GM21367 (cell line): Measurements from ENCODE around the gene CEP78.

Experiments used
- ATAC-seq: cut with Tn5 transposase; IDR thresholded peaks from one replicate; pipeline ENCODE4 v1.9.1; 2021; ENCODE audit not compliant: unreplicated experiment

Gene CEP78

GRCh38 chr9:78306222-78307076, 70.6 kb downstream of the CEP78 start:
- ATAC-seq, result no peak

GRCh38 chr9:78307360-78307759, 71.5 kb downstream of the CEP78 start:
- ATAC-seq, result no peak

GRCh38 chr9:78309066-78309465, 73.2 kb downstream of the CEP78 start:
- no peak for ATAC-seq

GRCh38 chr9:78311075-78311474, 75.2 kb downstream of the CEP78 start:
- ATAC-seq, result no peak

GRCh38 chr9:78311886-78312524, 76.1 kb downstream of the CEP78 start:
- no peak for ATAC-seq

GRCh38 chr9:78314550-78314949, 78.7 kb downstream of the CEP78 start:
- no peak for ATAC-seq

- no peak for ATAC-seq
Observed at GRCh38 chr9:78314953-78315870, 79.3 kb downstream of the CEP78 start.

- no peak for ATAC-seq
Observed at GRCh38 chr9:78316166-78316892, 80.5 kb downstream of the CEP78 start.

GRCh38 chr9:78319197-78320029, 83.5 kb downstream of the CEP78 start:
- no peak for ATAC-seq

GRCh38 chr9:78320030-78320693, 84.3 kb downstream of the CEP78 start:
- no peak for ATAC-seq

GRCh38 chr9:78320875-78321496, 85.1 kb downstream of the CEP78 start:
- no peak for ATAC-seq

- ATAC-seq, result no peak
Observed at GRCh38 chr9:78321505-78321904, 85.6 kb downstream of the CEP78 start.

- ATAC-seq, result no peak
Observed at GRCh38 chr9:78324068-78324650, 88.3 kb downstream of the CEP78 start.

- ATAC-seq, result no peak
Observed at GRCh38 chr9:78324682-78325081, 88.8 kb downstream of the CEP78 start.

- ATAC-seq, result no peak
Observed at GRCh38 chr9:78325343-78325742, 89.5 kb downstream of the CEP78 start.

GRCh38 chr9:78325846-78326360, 90.0 kb downstream of the CEP78 start:
- ATAC-seq, result no peak

GRCh38 chr9:78326564-78326963, 90.7 kb downstream of the CEP78 start:
- ATAC-seq, result no peak
